GM19397 (cell line): ENCODE measurements around the gene ACAP1.
"Not testable (repeated sequence)": the region's sequence is repeated elsewhere in the genome, so short reads cannot be mapped to it uniquely, and the experiment has no call there.

Source experiments
- ATAC-seq: cut with Tn5 transposase; IDR thresholded peaks from one replicate; pipeline ENCODE4 v1.9.1; 2021; ENCODE audit warnings: mild to moderate bottlenecking, moderate library complexity; ENCODE audit not compliant: unreplicated experiment

Gene ACAP1

GRCh38 chr17:7354262-7354843 lies 18.0 kb downstream of the ACAP1 start:
- ATAC-seq = no peak

- no peak for ATAC-seq
Measured at GRCh38 chr17:7355053-7355452, 18.7 kb downstream of the ACAP1 start, which contains the start of gene TMEM95. Gene TMEM95 (plus strand): TSS chr17:7355156. CDS start chr17:7355205, 49 bp downstream.

GRCh38 chr17:7355573-7355972 lies 19.2 kb downstream of the ACAP1 start:
- no peak for ATAC-seq

- ATAC-seq = no peak
Measured at GRCh38 chr17:7356072-7356549, 19.8 kb downstream of the ACAP1 start.

- no peak for ATAC-seq
Measured at GRCh38 chr17:7356756-7357155, 20.4 kb downstream of the ACAP1 start.

GRCh38 chr17:7357381-7357780 lies 21.1 kb downstream of the ACAP1 start:
- ATAC-seq = no peak

- no peak for ATAC-seq
Measured at GRCh38 chr17:7361906-7362305, 25.6 kb downstream of the ACAP1 start.

- no peak for ATAC-seq
Measured at GRCh38 chr17:7363311-7363710, 27.0 kb downstream of the ACAP1 start.

GRCh38 chr17:7365963-7366362 lies 29.6 kb downstream of the ACAP1 start:
- ATAC-seq = not testable (repeated sequence)

- ATAC-seq = no peak
Measured at GRCh38 chr17:7367083-7367482, 30.8 kb downstream of the ACAP1 start.

GRCh38 chr17:7367918-7368598 lies 31.7 kb downstream of the ACAP1 start:
- ATAC-seq = no peak

- ATAC-seq = not testable (repeated sequence)
Measured at GRCh38 chr17:7368599-7368994, 32.3 kb downstream of the ACAP1 start.

GRCh38 chr17:7369825-7370224 lies 33.5 kb downstream of the ACAP1 start:
- ATAC-seq = no peak

- no peak for ATAC-seq
Measured at GRCh38 chr17:7370853-7371252, 34.5 kb downstream of the ACAP1 start.

GRCh38 chr17:7374353-7374752 lies 38.0 kb downstream of the ACAP1 start:
- ATAC-seq = no peak

- no peak for ATAC-seq
Measured at GRCh38 chr17:7379134-7379533, 42.8 kb downstream of the ACAP1 start.

GRCh38 chr17:7380321-7380720 lies 44.0 kb downstream of the ACAP1 start:
- no peak for ATAC-seq

GRCh38 chr17:7380855-7381683 lies 44.7 kb downstream of the ACAP1 start, which contains the start of gene TNK1:
Gene TNK1 (plus strand): TSS chr17:7381089. CDS start chr17:7382927, 1,838 bp downstream.
- no peak for ATAC-seq

GRCh38 chr17:7382901-7383300 lies 46.6 kb downstream of the ACAP1 start:
- ATAC-seq = no peak

GRCh38 chr17:7383371-7383741 lies 47.0 kb downstream of the ACAP1 start:
- no peak for ATAC-seq

- peak; percentile 67 for ATAC-seq
Measured at GRCh38 chr17:7383742-7384488, 47.6 kb downstream of the ACAP1 start.
